NCI-H128 (cell line): ENCODE results near the gene RAB3B.
"Not testable (repeated sequence)": the region's sequence is repeated elsewhere in the genome, so short reads cannot be mapped to it uniquely, and the experiment has no call there.

ENCODE experiments used
- DNase-seq: peaks from one replicate; lab custom pipeline; 2025; ENCODE audit not compliant: unreplicated experiment; lab: John Stamatoyannopoulos, UW

RAB3B gene

DNA sequence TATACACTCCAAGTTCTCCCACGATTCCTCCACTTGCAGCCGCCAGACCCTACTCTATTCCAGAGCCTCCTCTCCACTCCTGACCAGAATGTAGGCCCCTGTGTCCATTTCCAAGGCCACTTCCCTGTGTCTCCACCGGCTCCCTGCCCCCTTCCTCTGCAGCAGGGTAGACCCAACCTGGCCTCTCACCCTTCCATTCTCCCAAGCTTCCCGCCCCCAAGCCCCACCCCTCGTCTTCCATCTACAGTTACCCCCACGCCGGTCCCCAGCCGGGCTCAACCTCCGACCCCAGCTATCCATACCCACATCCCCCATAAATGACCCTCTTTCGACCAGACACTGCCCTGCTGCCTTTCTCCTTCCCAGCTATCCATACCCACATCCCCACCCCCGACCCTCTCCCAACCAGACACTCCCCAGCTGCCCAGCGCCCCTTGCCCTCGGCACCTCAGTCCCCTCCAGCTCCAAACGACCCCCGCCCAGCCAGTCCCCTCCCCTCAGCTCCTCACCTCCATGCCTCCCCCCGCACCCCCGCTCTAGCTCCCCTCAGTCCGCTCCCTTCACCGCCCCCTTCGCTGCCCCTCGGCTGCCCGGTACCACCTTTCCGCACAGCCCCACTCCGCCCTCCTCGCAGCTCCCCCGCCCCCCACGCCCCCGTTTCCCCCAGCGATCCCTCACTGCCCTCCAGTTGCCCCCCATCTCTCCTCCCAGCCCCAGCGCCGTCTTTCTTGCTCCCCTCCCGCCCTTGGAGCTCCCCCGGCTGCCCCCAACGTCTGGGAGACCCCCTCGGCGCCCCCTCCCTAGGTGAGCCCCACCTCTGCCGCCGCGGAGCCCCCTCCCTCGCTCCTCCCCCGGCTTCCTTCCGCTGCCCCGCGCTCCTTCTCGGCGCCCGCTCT lies 670 bp downstream of the RAB3B start:
- DNase-seq: no peak

GRCh38 chr1:51988254-51988653 lies 2.2 kb downstream of the RAB3B start:
- DNase-seq: no peak

DNA sequence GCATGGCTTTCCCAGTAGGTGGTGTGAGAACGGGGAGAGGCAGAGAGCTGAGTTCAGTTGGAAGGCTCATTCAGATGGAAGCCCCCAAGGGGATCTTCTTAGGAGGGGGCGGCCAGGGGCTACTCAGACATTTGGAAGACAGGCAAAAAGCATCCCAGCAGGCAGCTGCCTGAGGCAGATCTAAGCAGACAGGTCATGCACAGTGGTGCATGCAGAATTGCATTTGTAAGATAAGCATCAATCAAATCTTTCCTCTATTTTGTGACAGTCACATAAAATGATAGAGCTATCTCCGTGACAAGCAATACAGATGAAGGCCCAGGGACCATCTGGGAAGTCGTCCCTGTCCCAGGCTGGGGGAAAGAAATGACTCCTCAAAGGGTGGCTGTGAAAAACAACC lies 3.8 kb downstream of the RAB3B start:
- DNase-seq: no peak

DNA sequence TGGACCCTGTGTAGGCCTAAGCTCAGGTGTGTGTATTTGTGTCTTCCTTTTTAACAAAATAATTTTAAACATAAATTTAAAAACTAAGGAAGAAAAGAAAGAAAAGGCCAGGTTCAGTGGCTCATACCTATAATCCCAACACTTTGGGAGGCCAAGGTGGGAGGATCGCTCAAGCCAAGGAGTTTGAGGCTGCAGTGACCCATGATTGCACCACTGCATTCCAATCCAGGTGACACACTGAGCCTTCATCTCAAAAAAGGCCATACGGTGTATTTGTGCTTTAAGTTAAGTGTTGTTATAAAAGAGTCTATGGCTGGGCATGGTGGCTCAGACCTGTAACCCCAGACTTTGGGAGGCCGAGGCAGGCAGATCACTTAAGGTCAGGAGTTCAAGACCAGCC lies 8.3 kb downstream of the RAB3B start:
- no peak for DNase-seq

GRCh38 chr1:51981555-51981954 lies 8.9 kb downstream of the RAB3B start:
- no peak for DNase-seq

DNA sequence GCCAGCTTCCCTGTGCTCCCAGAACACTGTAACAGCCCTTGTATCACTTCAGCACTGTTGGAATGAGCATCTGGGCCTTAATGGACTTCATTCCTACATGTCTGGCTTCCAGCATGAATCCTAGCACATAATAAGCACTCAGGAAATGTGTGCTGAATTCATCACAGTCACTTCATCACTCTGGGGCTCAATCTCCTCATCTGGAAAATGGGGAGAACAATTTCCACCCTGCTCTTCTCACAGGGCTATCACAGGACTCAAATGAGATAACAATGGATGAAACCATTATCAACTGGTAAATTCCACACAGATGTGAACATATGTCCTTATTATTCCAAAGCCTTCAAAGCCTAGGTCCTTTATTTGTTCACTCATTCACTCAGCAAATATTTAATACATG lies 12.4 kb downstream of the RAB3B start:
- no peak for DNase-seq

- no peak for DNase-seq
These were observed 13.5 kb downstream of the RAB3B start for GRCh38 chr1:51976846-51977602.

GRCh38 chr1:51973587-51974474 lies 16.7 kb downstream of the RAB3B start:
- DNase-seq: peak; percentile 73

DNA sequence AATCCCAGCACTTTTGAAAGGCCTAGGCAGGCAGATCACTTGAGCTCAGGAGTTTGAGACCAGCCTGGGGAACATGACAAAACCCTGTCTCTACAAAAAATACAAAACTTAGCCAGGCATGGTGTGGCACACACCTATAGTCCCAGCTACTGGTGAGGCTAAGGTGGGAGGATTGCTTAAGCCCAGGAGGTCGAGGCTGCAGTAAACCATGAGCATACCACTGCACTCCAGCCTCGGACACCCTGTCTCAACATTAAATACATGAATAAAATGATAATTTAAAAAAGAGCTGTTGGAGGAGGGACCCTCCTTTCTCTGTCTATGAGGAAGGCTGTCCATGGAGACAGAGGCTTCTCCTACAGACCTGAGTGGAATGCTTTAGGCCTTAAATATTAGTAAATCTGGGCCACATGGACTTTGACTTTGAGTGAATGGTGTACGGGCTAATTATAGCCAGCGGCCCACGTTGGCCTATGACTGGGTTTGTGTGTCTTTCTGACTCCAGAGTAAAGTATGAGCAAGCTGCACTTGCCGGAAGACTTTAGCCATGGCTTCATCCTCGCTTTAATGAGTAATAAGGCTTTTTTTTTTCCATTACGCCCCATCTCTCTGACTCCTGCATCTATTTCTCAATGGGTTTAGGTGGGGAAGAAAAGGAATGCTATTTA lies 21.3 kb downstream of the RAB3B start:
- DNase-seq: no peak

DNA sequence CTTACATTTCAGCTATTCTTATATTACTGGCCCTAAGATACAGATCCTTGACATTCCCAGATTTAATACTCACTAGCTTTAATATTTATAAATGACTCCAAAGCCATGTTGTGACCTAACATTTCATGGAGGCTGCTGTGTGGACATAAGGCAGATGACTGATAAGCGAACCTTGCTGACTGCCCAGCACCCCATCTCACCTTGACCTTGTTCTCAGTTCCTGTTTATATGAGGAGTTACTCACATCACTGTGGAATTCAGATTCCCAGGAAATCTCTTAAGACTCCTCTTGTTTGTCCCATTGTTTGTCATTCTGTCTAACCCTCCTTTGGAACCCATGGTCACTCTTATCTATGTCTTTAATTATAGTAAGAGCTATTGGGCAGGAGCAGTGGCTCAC lies 21.9 kb downstream of the RAB3B start:
- no peak for DNase-seq

DNA sequence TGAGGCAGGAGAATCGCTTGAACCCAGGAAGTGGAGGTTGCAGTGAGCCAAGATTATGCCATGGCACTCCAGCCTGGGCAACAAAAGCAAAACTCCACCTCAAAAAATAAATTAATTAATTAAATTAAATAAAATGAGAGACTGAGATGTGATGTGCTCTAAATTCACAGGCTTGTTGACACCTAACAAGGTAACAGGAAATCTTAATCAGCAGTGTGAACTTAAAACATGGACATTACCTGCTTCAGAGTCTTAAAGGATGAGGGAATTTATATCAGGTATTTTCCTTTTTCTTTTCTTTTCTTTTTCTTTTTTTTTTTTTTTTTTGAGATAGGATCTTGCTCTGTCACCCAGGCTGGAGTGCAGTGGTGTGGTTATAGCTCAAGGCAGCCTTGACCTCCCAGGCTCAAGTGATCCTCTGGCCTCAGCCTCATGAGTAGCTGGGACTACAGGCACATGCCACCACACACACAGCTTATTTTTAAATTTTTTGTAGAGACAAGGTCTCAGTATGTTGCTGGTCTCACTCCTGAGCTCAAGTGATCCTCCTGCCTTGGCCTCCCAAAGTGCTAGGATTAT lies 23.2 kb downstream of the RAB3B start:
- DNase-seq: not testable (repeated sequence)

DNA sequence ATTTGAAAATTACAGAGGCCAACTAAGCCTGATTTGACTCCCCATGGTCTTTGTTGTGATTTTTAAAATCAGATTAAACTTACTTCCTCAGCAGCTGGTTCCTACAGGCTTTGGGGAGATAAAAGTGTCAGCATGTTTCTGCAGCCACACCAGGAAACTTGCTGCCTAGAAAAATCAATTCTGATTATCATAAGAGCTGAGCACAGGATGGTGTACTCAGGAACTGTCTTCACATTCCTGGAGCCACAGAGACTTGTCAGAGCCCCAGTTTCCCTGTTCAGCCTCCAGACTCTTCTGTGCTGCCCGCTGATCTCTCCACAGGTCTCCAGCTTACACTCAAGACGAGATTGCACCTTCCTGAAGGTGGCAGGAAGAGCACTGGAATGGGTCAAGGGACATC lies 23.9 kb downstream of the RAB3B start:
- no peak for DNase-seq

DNA sequence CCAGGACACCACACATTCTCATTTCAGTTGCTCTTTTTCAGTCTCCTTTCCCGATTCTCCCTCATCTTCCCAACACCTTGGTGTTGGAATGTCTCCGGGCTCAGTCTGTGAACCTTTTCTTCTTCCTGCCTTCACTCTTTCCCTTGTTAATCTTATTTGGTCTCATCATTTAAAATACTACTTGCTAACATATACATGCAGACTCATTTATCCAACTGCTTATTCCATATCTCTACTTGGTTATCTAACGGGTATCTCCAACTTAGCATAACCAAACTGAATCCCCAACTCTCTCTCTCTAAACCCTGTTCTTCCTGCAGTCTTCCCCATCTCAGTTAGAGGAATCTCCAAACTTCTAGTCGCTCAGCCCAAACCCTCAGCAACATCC lies 26.2 kb downstream of the RAB3B start:
- DNase-seq: no peak

GRCh38 chr1:51963592-51964308 lies 26.8 kb downstream of the RAB3B start:
- no peak for DNase-seq

DNA sequence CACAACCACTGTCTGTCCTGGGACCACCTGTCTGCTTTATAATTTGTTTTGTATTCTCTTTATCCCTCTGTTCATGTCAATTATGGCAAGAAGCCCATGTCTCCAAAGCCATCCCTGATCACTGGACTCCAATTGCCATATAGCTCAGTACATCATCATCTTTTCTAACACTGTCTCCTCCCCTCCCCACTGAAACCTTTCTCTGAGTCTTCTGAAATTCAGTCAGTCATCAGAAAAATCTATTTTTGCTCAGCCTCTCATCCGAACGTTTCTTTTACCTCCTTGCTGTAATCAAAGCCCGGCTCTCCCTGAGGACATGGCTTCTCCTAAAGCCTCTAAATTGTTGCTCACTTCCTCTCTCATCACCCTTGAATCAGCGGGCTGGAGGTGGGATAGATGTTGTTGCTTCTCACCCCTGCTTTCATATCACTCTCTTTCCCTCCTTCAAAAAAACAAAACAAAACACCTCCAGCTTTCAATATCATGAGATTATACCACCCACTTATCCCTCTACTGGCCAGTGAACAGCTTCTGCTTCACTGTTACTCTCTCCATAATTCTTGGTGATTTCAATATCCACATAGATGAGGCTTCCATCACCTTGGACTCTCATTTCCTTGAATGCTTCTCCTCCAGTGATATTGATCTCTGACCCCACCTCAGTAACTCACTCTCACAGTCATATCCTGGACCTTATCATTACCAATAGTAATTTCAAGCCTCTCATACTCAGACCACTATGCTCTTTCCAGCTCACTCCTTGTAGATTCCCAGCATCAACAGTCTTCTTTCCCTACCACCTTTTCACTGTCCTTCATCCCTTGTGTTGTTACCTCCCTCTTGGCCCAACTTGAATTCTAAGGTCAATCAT lies 27.8 kb downstream of the RAB3B start:
- DNase-seq: no peak

GRCh38 chr1:51961954-51962353 lies 28.5 kb downstream of the RAB3B start:
- DNase-seq: no peak

DNA sequence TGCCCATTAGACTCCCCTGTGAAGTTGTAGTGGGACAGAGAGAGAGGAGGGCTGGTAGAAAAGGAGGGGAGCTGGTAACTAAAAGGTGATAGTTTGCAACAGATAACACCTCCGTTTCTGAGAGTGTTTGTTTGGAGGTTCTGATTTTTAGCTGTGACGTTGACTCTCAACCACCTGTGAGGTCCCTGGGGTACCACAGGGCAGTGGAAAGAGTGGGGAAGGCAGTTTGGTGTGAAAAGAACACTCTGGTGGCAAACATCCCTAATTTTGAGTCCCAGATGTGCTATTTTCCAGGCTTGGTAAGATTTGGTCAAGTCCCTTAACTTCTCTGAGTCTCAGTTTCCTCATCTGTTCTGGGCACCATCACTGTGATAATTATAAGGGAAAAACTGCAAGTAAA lies 29.3 kb downstream of the RAB3B start:
- DNase-seq: no peak

DNA sequence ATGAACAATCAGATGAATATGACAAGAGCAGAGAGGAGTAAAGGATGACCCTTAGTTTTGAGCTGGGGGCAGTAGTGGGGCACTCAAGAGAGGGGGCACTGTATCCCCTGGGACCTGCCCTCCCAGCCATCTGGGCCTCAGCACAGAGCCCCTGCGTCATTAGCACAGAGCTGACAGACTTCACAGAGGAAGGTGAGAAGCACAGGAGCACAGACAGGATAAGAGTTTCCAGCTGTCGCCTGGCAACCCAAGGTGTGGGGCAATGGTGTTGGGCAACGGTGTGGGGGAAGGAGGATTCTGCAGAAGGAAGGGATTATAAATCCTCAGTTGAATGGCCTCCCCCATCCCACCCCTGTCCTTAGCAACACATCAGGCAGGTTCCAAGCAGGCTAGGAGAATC lies 30.2 kb downstream of the RAB3B start:
- DNase-seq: no peak

GRCh38 chr1:51958824-51959223 lies 31.7 kb downstream of the RAB3B start:
- DNase-seq: no peak
